Hematopoietic multipotent progenitor cell treated with erythropoietin and hydrocortisone succinate and interleukin-3 and kit ligand, for 15 days (in vitro differentiated cells): Measurements from ENCODE around the gene SLC27A6.

ENCODE experiments used
- DNase-seq: peaks from one replicate; pipeline ENCODE4 v3.0.0-alpha.2; 2015; ENCODE audit warnings: low spot score

SLC27A6 gene

GRCh38 chr5:129063483-129064113, 98.3 kb downstream of the SLC27A6 start:
- no peak for DNase-seq

- no peak for DNase-seq
Observed at GRCh38 chr5:129065721-129066120, 100.4 kb downstream of the SLC27A6 start.

- DNase-seq, result no peak
Observed at GRCh38 chr5:129067745-129068144, 102.5 kb downstream of the SLC27A6 start.

- no peak for DNase-seq
Observed at GRCh38 chr5:129069292-129069691, 104.0 kb downstream of the SLC27A6 start.

GRCh38 chr5:129073111-129073510, 107.8 kb downstream of the SLC27A6 start:
- DNase-seq, result no peak

- no peak for DNase-seq
Observed at GRCh38 chr5:129074903-129075302, 109.6 kb downstream of the SLC27A6 start.

- no peak for DNase-seq
Observed at GRCh38 chr5:129077433-129078075, 112.3 kb downstream of the SLC27A6 start.

- no peak for DNase-seq
Observed at GRCh38 chr5:129078247-129078646, 113.0 kb downstream of the SLC27A6 start.

GRCh38 chr5:129078660-129079059, 113.4 kb downstream of the SLC27A6 start:
- DNase-seq, result no peak

- no peak for DNase-seq
Observed at GRCh38 chr5:129079496-129079895, 114.2 kb downstream of the SLC27A6 start.

- no peak for DNase-seq
Observed at GRCh38 chr5:129080766-129081165, 115.5 kb downstream of the SLC27A6 start.

- DNase-seq, result peak; percentile 35
Observed at GRCh38 chr5:129082225-129083136, 117.2 kb downstream of the SLC27A6 start.
